H1 (cell line): Measurements from ENCODE around the gene SYNJ2BP. TPM values are rescaled to one million over a fixed set of nuclear protein-coding genes. Genes with fewer than 3 reads are reported as not detected.

Experiments used
- CTCF ChIA-PET: fragments of 300-600 bp; sonication (Branson Sonifier 250); formaldehyde crosslinking; loops from one replicate; lab custom pipeline; 2021; ENCODE audit not compliant: partially characterized antibody; lab: Charles Lee
- POLR2A ChIA-PET: fragments of 300-600 bp; sonication (Branson Sonifier 250); formaldehyde crosslinking; loops from one replicate; lab custom pipeline; 2021; ENCODE audit warnings: inconsistent platforms; ENCODE audit not compliant: partially characterized antibody; lab: Charles Lee
- DNase-seq, 2 experiments: peaks; one replicate each; pipeline versions ENCODE4 v3.0.0 to v3.0.0-alpha.2; 2010 to 2022; ENCODE audit warnings: low spot score in 2 of 2, low read depth in 1 of 2, mixed read lengths in 1 of 2
- FAIRE-seq: peaks from 2 replicates; lab custom pipeline; 2011; peaks lifted over from hg19 to GRCh38; lab: Jason Lieb, UNC
- H2AFZ ChIP-seq: 2 replicates; pipeline ENCODE4 v1.8.1; 2012; ENCODE audit warnings: low read length, inconsistent platforms
- H2AK5ac ChIP-seq: 2 replicates; pipeline ENCODE4 v1.6.1; 2013; ENCODE audit warnings: low read depth, low read length
- H2BK120ac ChIP-seq: replicated peaks from 2 replicates; pipeline ENCODE3; 2013; ENCODE audit warnings: low read depth, low read length, inconsistent platforms
- H2BK12ac ChIP-seq: 2 replicates; pipeline ENCODE4 v1.6.1; 2013; ENCODE audit warnings: low read depth, low read length
- H2BK15ac ChIP-seq: 2 replicates; pipeline ENCODE4 v1.6.1; 2013; ENCODE audit warnings: low read length
- H2BK20ac ChIP-seq: 2 replicates; pipeline ENCODE4 v1.6.1; 2013; ENCODE audit warnings: low read length
- H2BK5ac ChIP-seq: 2 replicates; pipeline ENCODE4 v1.6.1; 2013; ENCODE audit warnings: low read depth, low read length
- H3K14ac ChIP-seq: 2 replicates; pipeline ENCODE4 v1.6.1; 2013; ENCODE audit warnings: inconsistent platforms; ENCODE audit not compliant: insufficient read length
- H3K18ac ChIP-seq: 2 replicates; pipeline ENCODE4 v1.6.1; 2013; ENCODE audit warnings: low read length; ENCODE audit errors: extremely low read depth
- H3K23ac ChIP-seq: 2 replicates; pipeline ENCODE4 v1.6.1; 2013; ENCODE audit warnings: inconsistent platforms; ENCODE audit not compliant: insufficient read length
- H3K23me2 ChIP-seq: 2 replicates; pipeline ENCODE4 v1.6.1; 2013; ENCODE audit warnings: low read depth, low read length
- H3K27ac ChIP-seq: 2 replicates; pipeline ENCODE4 v1.6.1; 2011; ENCODE audit warnings: low read depth, low read length, inconsistent platforms
- H3K27me3 ChIP-seq, 4 experiments: replicated peaks in 1 of 4; 1 replicate in 1 of 4; 2 replicates in 3 of 4; pipeline versions ENCODE4 v1.6.1 to v1.8.1; 2011 to 2013; ENCODE audit warnings: low read length in 3 of 4, mild to moderate bottlenecking in 3 of 4, inconsistent platforms in 2 of 4, mixed read lengths in 2 of 4, moderate library complexity in 1 of 4; ENCODE audit not compliant: control insufficient read depth in 3 of 4, insufficient read depth in 3 of 4; ENCODE audit errors: extremely low read depth in 1 of 4
- H3K36me3 ChIP-seq, 4 experiments: 2 replicates each; pipeline versions ENCODE4 v1.6.1 to v1.8.1; 2011 to 2013; ENCODE audit warnings: mild to moderate bottlenecking in 4 of 4, low read length in 3 of 4, moderate library complexity in 2 of 4, control low read depth in 1 of 4, inconsistent platforms in 1 of 4; ENCODE audit not compliant: insufficient read depth in 4 of 4, control insufficient read depth in 2 of 4
- H3K4ac ChIP-seq: replicated peaks from 2 replicates; pipeline ENCODE3; 2013; ENCODE audit warnings: low read length, low read depth, mixed read lengths, inconsistent platforms; ENCODE audit not compliant: insufficient read length
- H3K4me1 ChIP-seq, 4 experiments: replicated peaks in 1 of 4; 1 replicate in 1 of 4; 2 replicates in 3 of 4; pipeline versions ENCODE4 v1.6.1 to v1.8.1; 2011 to 2013; ENCODE audit warnings: low read length in 3 of 4, inconsistent platforms in 2 of 4, mixed read lengths in 1 of 4; ENCODE audit not compliant: insufficient read depth in 4 of 4, control insufficient read depth in 3 of 4
- H3K4me2 ChIP-seq, 2 experiments: 2 replicates each; pipeline versions ENCODE4 v1.6.1 to v1.8.1; 2011 to 2013; ENCODE audit warnings: low read depth in 2 of 2, low read length in 2 of 2, control low read depth in 1 of 2, inconsistent platforms in 1 of 2, mild to moderate bottlenecking in 1 of 2; ENCODE audit not compliant: insufficient read depth in 1 of 2
- H3K4me3 ChIP-seq, 4 experiments: fragments of 200-600, 300-600 bp in 1 of 4; sonication (generic), shearing (Covaris generic), sonication (Bioruptor Twin) in 1 of 4; 2 replicates each; pipeline versions ENCODE4 v1.5.1 to v1.8.1; 2011 to 2016; ENCODE audit warnings: low read length in 4 of 4, low read depth in 3 of 4, control low read depth in 2 of 4, inconsistent platforms in 2 of 4, mild to moderate bottlenecking in 2 of 4, mixed read lengths in 1 of 4, moderate library complexity in 1 of 4; ENCODE audit not compliant: insufficient read depth in 2 of 4; ENCODE audit errors: extremely low read depth in 1 of 4
- H3K56ac ChIP-seq: replicated peaks from 2 replicates; pipeline ENCODE3; 2013; ENCODE audit warnings: low read depth, mild to moderate bottlenecking, mixed read lengths, low read length, inconsistent platforms; ENCODE audit not compliant: insufficient read length
- H3K79me1 ChIP-seq: 2 replicates; pipeline ENCODE4 v1.6.1; 2013; ENCODE audit warnings: low read depth, low read length, control low read depth
- H3K79me2 ChIP-seq, 2 experiments: 2 replicates each; pipeline versions ENCODE4 v1.6.1 to v1.8.1; 2012 to 2013; ENCODE audit warnings: low read length in 2 of 2, mild to moderate bottlenecking in 2 of 2, inconsistent platforms in 1 of 2; ENCODE audit not compliant: insufficient read depth in 2 of 2, control insufficient read depth in 1 of 2
- H3K9ac ChIP-seq, 4 experiments: replicated peaks in 1 of 4; 1 replicate in 1 of 4; 2 replicates in 3 of 4; pipeline versions ENCODE4 v1.6.1 to v1.8.1; 2011 to 2013; ENCODE audit warnings: low read depth in 3 of 4, low read length in 3 of 4, control low read depth in 2 of 4, mild to moderate bottlenecking in 2 of 4, moderate library complexity in 2 of 4, inconsistent platforms in 1 of 4; ENCODE audit errors: extremely low read depth in 1 of 4
- H3K9me3 ChIP-seq, 2 experiments: 2 replicates each; pipeline versions ENCODE4 v1.6.1 to v1.8.1; 2012 to 2013; ENCODE audit warnings: mild to moderate bottlenecking in 2 of 2, moderate library complexity in 2 of 2, control low read depth in 1 of 2, inconsistent platforms in 1 of 2, low read depth in 1 of 2, low read length in 1 of 2, mixed read lengths in 1 of 2; ENCODE audit not compliant: insufficient read depth in 2 of 2
- H4K20me1 ChIP-seq, 2 experiments: replicated peaks in 1 of 2; 2 replicates each; pipeline versions ENCODE3 to v1.8.1; 2011 to 2013; ENCODE audit warnings: inconsistent platforms in 2 of 2, low read length in 2 of 2, mild to moderate bottlenecking in 1 of 2; ENCODE audit not compliant: insufficient read depth in 2 of 2, control insufficient read depth in 1 of 2
- H4K5ac ChIP-seq: 2 replicates; pipeline ENCODE4 v1.6.1; 2013; ENCODE audit warnings: low read length, low read depth, mixed read lengths, inconsistent platforms; ENCODE audit not compliant: insufficient read length
- H4K8ac ChIP-seq: 2 replicates; pipeline ENCODE4 v1.8.0; 2013; ENCODE audit warnings: mild to moderate bottlenecking, moderate library complexity, low read length, inconsistent platforms; ENCODE audit not compliant: insufficient read depth; ENCODE audit errors: extremely low read depth
- H4K91ac ChIP-seq: replicated peaks from 2 replicates; pipeline ENCODE3; 2013; ENCODE audit warnings: low read length, mixed read lengths, inconsistent platforms; ENCODE audit not compliant: insufficient read length
- ATF3 ChIP-seq: IDR thresholded peaks from 2 replicates; pipeline ENCODE4 v1.6.1; 2011; ENCODE audit warnings: low read depth, mild to moderate bottlenecking, low read length; ENCODE audit not compliant: insufficient read depth
- CBX5 ChIP-seq: fragments of 300-800, 300-1000 bp; sonication (generic); IDR thresholded peaks from 2 replicates; pipeline ENCODE4 v1.7.1; 2016; ENCODE audit warnings: antibody characterized with exemption, low read length, low read depth
- CHD1 ChIP-seq: IDR thresholded peaks from 2 replicates; pipeline ENCODE4 v1.6.1; 2012; ENCODE audit warnings: low read depth, low read length, improper control_type of control experiment
- FOSL1 ChIP-seq: IDR thresholded peaks from 2 replicates; pipeline ENCODE4 v1.6.1; 2011; ENCODE audit warnings: mild to moderate bottlenecking, low read depth, low read length, moderate library complexity; ENCODE audit not compliant: insufficient read depth
- GABPA ChIP-seq: IDR thresholded peaks from 2 replicates; pipeline ENCODE4 v1.6.1; 2011; ENCODE audit warnings: mild to moderate bottlenecking, low read length, moderate library complexity, borderline replicate concordance; ENCODE audit not compliant: insufficient read depth
- GTF2F1 ChIP-seq: IDR thresholded peaks from 2 replicates; pipeline ENCODE4 v1.6.1; 2012; ENCODE audit warnings: low read depth, low read length, improper control_type of control experiment, borderline replicate concordance
- HDAC2 ChIP-seq, 2 experiments: fragments of 300-600 bp in 1 of 2; sonication (generic) in 1 of 2; IDR thresholded peaks; 2 replicates each; pipeline ENCODE4 v1.6.1; 2011 to 2012; ENCODE audit warnings: low read depth in 2 of 2, low read length in 2 of 2, mild to moderate bottlenecking in 2 of 2, moderate library complexity in 2 of 2, borderline replicate concordance in 1 of 2, inconsistent platforms in 1 of 2
- KDM4A ChIP-seq: IDR thresholded peaks from one replicate; pipeline ENCODE4 v1.7.1; 2012; ENCODE audit warnings: low read depth, mild to moderate bottlenecking, moderate library complexity, low read length, inconsistent platforms; ENCODE audit not compliant: severe bottlenecking
- KDM5A ChIP-seq: fragments of 200-600 bp; IDR thresholded peaks from 2 replicates; pipeline ENCODE4 v1.7.1; 2012; ENCODE audit warnings: mild to moderate bottlenecking, low read length, inconsistent platforms, mixed read lengths
- POLR2A ChIP-seq, 2 experiments: IDR thresholded peaks; 1 replicate in 1 of 2; 2 replicates in 1 of 2; pipeline ENCODE4 v1.6.1; 2011; ENCODE audit warnings: low read depth in 2 of 2, low read length in 2 of 2, mild to moderate bottlenecking in 2 of 2; ENCODE audit errors: control extremely low read depth in 1 of 2
- SP2 ChIP-seq: IDR thresholded peaks from 2 replicates; pipeline ENCODE4 v1.6.1; 2012; ENCODE audit warnings: mild to moderate bottlenecking, low read length, inconsistent platforms
- TCF12 ChIP-seq: IDR thresholded peaks from 2 replicates; pipeline ENCODE4 v1.6.1; 2011; ENCODE audit warnings: low read depth, mild to moderate bottlenecking, low read length
- ZNF274 ChIP-seq: IDR thresholded peaks from 2 replicates; pipeline ENCODE4 v1.7.0; 2012; ENCODE audit warnings: low read length, borderline replicate concordance; ENCODE audit errors: extremely low read depth
- WGBS, 2 experiments: shearing (Covaris generic) in 1 of 2; methylation state at CpG; one replicate each; pipeline versions ENCODE4 v1.1.6 to v1.1.7; 2013 to 2015; ENCODE audit warnings: low lambda C conversion rate in 2 of 2, mixed read lengths in 2 of 2, inconsistent platforms in 1 of 2, low coverage in 1 of 2, missing lambda C conversion rate in 1 of 2; ENCODE audit not compliant: insufficient replicate concordance in 2 of 2, insufficient coverage in 1 of 2, insufficient read length in 1 of 2; ENCODE audit errors: extremely low coverage in 1 of 2, missing lambda C conversion rate in 1 of 2; 5-methylcytosine and 5-hydroxymethylcytosine counted together
- polyA plus RNA-seq, 7 experiments: library from polyadenylated mRNA; depleted of rRNA in 3 of 7; stranded (reverse) in 5 of 7; unstranded in 2 of 7; fragments of >200 nt in 5 of 7; fragments of 200-250 nt in 2 of 7; gene quantifications; 1 replicate in 5 of 7; 2 replicates in 1 of 7; 4 replicates in 1 of 7; pipeline versions ENCODE4 v1.2.1 to v1.2.3, GENCODE V29; 2011 to 2013; ENCODE audit warnings: missing spikeins in 2 of 7, mixed read lengths in 2 of 7
- total RNA-seq: library from RNA; stranded (reverse); fragmentation: NEBNext Ultra II Directional; extraction: Animal tissue kit (Norgen Biotek cat#: 25700); gene quantifications from 2 replicates; pipeline ENCODE4 v1.2.1, GENCODE V29; 2021
- TF ChIP-seq, protein P1 (sequence below): IDR thresholded peaks from 2 replicates; pipeline ENCODE4 v1.6.1; 2012; ENCODE audit warnings: inconsistent platforms

SYNJ2BP gene
- total and polyA plus RNA-seq, 2 of the 8 experiments (the other 6 are each of a cell fraction or from before 2014, with no cell fraction given) = 9.6 to 30.6 TPM

- H4K5ac ChIP-seq = no peak overlapping the region
- no peak overlapping the region for H3K23ac ChIP-seq
- 83% methylated on average over 1 of the region's 1 CpG; no CpG with 5 or more reads in 1 of the 2 experiments for WGBS, 2 experiments
- CTCF ChIA-PET = no interaction called here
- H3K9ac ChIP-seq = no peak overlapping the region
- no peak overlapping the region for H4K91ac ChIP-seq
- no peaks in the 10 kb centered on the region for H3K4me1 ChIP-seq
- no peak overlapping the region for H3K14ac ChIP-seq
- H3K79me2 ChIP-seq = no peaks in the 10 kb centered on the region
- POLR2A ChIA-PET = interaction anchor here (0.6 kb wide), 1 partner anchor 65 kb away, joined by 3 read pairs; no protein-coding TSS in a partner anchor
- H2BK15ac ChIP-seq = no peak overlapping the region
- no peak overlapping the region for H3K4me3 ChIP-seq
- H2BK5ac ChIP-seq = no peak overlapping the region
- no peaks in the 10 kb centered on the region for H3K9me3 ChIP-seq
- no peaks in the 10 kb centered on the region for H3K23me2 ChIP-seq
- H3K79me1 ChIP-seq = no peaks in the 10 kb centered on the region
- no peaks in the 10 kb centered on the region for H3K27me3 ChIP-seq
- FAIRE-seq (no peak), DNase-seq (no peak)
- H3K4ac ChIP-seq = no peak overlapping the region
- TF ChIP-seq GTF2F1 = no peak
- TF ChIP-seq POLR2A (IDR thresholded peaks at IDR 0.05; ENCODE audit: control extremely low read depth in 1 of 2, low read depth in 2 of 2, low read length in 2 of 2) = no peak
- no peak for TF ChIP-seq HDAC2 (IDR thresholded peaks at IDR 0.05; ENCODE audit: borderline replicate concordance in 1 of 2, low read depth in 2 of 2, low read length in 2 of 2)
- no peak for TF ChIP-seq TCF12
- no peak for TF ChIP-seq ZNF274
- TF ChIP-seq GABPA = no peak
- TF ChIP-seq, protein P1, sequence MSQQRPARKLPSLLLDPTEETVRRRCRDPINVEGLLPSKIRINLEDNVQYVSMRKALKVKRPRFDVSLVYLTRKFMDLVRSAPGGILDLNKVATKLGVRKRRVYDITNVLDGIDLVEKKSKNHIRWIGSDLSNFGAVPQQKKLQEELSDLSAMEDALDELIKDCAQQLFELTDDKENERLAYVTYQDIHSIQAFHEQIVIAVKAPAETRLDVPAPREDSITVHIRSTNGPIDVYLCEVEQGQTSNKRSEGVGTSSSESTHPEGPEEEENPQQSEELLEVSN = no peak
- TF ChIP-seq KDM4A = no peak
- TF ChIP-seq CHD1 = no peak
- TF ChIP-seq CBX5 = no peak
- no peak for TF ChIP-seq FOSL1
- TF ChIP-seq ATF3 = no peak
- no peak for TF ChIP-seq KDM5A
- TF ChIP-seq SP2 = no peak
- no peaks in the 10 kb centered on the region for H4K20me1 ChIP-seq
- H3K56ac ChIP-seq = no peak overlapping the region
- no peak overlapping the region for H2BK20ac ChIP-seq
- H2AK5ac ChIP-seq = no peak overlapping the region
- no peak overlapping the region for H3K4me2 ChIP-seq
- no peak overlapping the region for H2BK120ac ChIP-seq
- no peak overlapping the region for H3K18ac ChIP-seq
- H3K27ac ChIP-seq = no peak overlapping the region
- no peak overlapping the region for H4K8ac ChIP-seq
- H2BK12ac ChIP-seq = no peak overlapping the region
- H2AFZ ChIP-seq = no peak overlapping the region
- H3K36me3 ChIP-seq = no peaks in the 10 kb centered on the region
Observed at GRCh38 chr14:70454731-70455130, 37.8 kb upstream of the SYNJ2BP start.
